Kidney (tissue), 14 donors: ENCODE measurements around the gene GRIN2B. TPM values are rescaled to one million over a fixed set of nuclear protein-coding genes. Genes with fewer than 3 reads are reported as not detected.

Experiments used
- DNase-seq, 5 donors: peaks; one replicate each; pipeline ENCODE4 v3.0.0-alpha.2; 2013 to 2020
- FAIRE-seq: peaks from 2 replicates; lab custom pipeline; 2012; peaks lifted over from hg19 to GRCh38; lab: Jason Lieb, UNC
- H3K27ac ChIP-seq, 2 donors: one replicate each; pipeline ENCODE4 v1.7.0; 2013; ENCODE audit warnings: low read depth in 2 of 2, low read length in 2 of 2, inconsistent platforms in 1 of 2
- H3K27me3 ChIP-seq: one replicate; pipeline ENCODE4 v1.7.1; 2013; ENCODE audit warnings: low read length, inconsistent platforms; ENCODE audit not compliant: control insufficient read depth, insufficient read depth
- H3K36me3 ChIP-seq, 3 donors: one replicate each; pipeline versions ENCODE4 v1.7.0 to v1.7.1; 2013; ENCODE audit warnings: low read length in 3 of 3, control low read depth in 1 of 3, inconsistent platforms in 1 of 3; ENCODE audit not compliant: insufficient read depth in 3 of 3, control insufficient read depth in 2 of 3
- H3K4me1 ChIP-seq, 3 donors: one replicate each; pipeline versions ENCODE4 v1.7.0 to v1.7.1; 2013; ENCODE audit warnings: low read length in 3 of 3, inconsistent platforms in 1 of 3, low read depth in 1 of 3; ENCODE audit not compliant: control insufficient read depth in 2 of 3, insufficient read depth in 2 of 3
- H3K4me3 ChIP-seq, 3 donors: one replicate each; pipeline versions ENCODE4 v1.7.0 to v1.8.1; 2013; ENCODE audit warnings: low read length in 3 of 3, control low read depth in 1 of 3, inconsistent platforms in 1 of 3
- H3K9ac ChIP-seq, 3 donors: one replicate each; pipeline versions ENCODE4 v1.7.0 to v1.7.1; 2013; ENCODE audit warnings: low read length in 3 of 3, control low read depth in 1 of 3, inconsistent platforms in 1 of 3
- H3K9me3 ChIP-seq, 3 donors: one replicate each; pipeline versions ENCODE4 v1.7.0 to v1.7.1; 2013; ENCODE audit warnings: low read length in 3 of 3, control low read depth in 1 of 3, inconsistent platforms in 1 of 3; ENCODE audit not compliant: control insufficient read depth in 2 of 3, insufficient read depth in 1 of 3
- intact Hi-C: fragments of 100-400 bp; cut with DNase I; formaldehyde crosslinking; loops from one replicate; pipeline ENCODE4 v1.11.1; 2022
- polyA plus RNA-seq: library from polyadenylated mRNA; stranded (reverse); fragments of 350-450 nt; fragmentation: Illumina TruSeq; extraction: RNeasy Lipid Tissue Mini Kit (QIAGEN cat#74804); gene quantifications from one replicate; pipeline ENCODE4 v1.2.3, GENCODE V29; 2014; ENCODE audit warnings: low read depth, low replicate concordance; ENCODE audit not compliant: insufficient read depth
- total RNA-seq: library from RNA; stranded (reverse); fragmentation: NEBNext Ultra II Directional; extraction: Animal tissue kit (Norgen Biotek cat#: 25700); gene quantifications from one replicate; pipeline ENCODE4 v1.2.1, GENCODE V29; 2021
- TF ChIP-seq, protein P1 (sequence below): IDR thresholded peaks from 3 replicates; pipeline ENCODE4 v1.5.1; 2012; ENCODE audit warnings: mild to moderate bottlenecking, moderate library complexity, borderline replicate concordance; ENCODE audit not compliant: insufficient read depth; ENCODE audit errors: extremely low read depth
- donor health status: control.
- donor health status: control.
- donor health status: control.
- donor health status: control.
- donor health status: control.
- donor health status: DM: yes; HTN: yes; CAD: no.
- donor health status: Normal renal cell carcinoma (clear cell type).

GRIN2B gene
- total and polyA plus RNA-seq, 2 donors from 2014 or later: 0.26 to 0.63 TPM

DNA sequence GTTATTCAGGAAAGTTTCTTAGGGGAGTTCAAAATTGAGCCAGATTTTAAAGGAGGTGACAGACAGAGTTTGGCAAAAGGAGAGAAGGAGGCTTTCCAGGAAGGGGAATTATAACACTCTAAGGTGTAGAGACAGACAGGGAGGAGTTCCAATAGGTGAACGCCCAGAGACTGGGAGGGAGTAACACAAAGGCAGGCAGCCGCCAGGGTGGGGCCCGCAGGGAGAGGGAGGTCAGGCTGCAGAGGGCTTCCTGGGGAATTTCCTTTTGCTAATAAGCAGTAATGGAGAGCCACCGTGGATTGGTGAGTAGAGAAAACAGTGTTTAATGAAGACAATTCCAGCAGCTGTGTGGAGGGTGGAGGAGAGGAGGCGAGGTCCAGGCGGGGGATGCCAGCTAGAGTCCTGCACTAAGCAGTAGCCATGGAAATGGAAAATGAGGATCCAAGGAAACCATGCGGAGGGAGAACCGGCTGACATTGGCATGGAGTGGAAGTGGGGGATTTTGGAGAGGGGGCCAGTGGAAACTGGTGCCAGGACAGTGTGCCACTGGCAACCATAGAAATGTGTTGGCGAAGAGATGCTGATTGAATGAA lies 22.2 kb downstream of the GRIN2B start:
- Histone ChIP-seq H3K9ac (no peak overlapping the region), H3K4me3 (no peak overlapping the region), H3K36me3 (no peaks in the 10 kb centered on the region), H3K4me1 (no peaks in the 10 kb centered on the region), H3K9me3 (no peaks in the 10 kb centered on the region), H3K27me3 (no peaks in the 10 kb centered on the region), H3K27ac (no peak overlapping the region)
- no peak for FAIRE-seq
- intact Hi-C loops: no loop called here
- DNase-seq: peak in 3 of 5 donors; percentile 30 to 64 (median 44)
- TF ChIP-seq, protein P1, sequence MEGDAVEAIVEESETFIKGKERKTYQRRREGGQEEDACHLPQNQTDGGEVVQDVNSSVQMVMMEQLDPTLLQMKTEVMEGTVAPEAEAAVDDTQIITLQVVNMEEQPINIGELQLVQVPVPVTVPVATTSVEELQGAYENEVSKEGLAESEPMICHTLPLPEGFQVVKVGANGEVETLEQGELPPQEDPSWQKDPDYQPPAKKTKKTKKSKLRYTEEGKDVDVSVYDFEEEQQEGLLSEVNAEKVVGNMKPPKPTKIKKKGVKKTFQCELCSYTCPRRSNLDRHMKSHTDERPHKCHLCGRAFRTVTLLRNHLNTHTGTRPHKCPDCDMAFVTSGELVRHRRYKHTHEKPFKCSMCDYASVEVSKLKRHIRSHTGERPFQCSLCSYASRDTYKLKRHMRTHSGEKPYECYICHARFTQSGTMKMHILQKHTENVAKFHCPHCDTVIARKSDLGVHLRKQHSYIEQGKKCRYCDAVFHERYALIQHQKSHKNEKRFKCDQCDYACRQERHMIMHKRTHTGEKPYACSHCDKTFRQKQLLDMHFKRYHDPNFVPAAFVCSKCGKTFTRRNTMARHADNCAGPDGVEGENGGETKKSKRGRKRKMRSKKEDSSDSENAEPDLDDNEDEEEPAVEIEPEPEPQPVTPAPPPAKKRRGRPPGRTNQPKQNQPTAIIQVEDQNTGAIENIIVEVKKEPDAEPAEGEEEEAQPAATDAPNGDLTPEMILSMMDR: no peak

DNA sequence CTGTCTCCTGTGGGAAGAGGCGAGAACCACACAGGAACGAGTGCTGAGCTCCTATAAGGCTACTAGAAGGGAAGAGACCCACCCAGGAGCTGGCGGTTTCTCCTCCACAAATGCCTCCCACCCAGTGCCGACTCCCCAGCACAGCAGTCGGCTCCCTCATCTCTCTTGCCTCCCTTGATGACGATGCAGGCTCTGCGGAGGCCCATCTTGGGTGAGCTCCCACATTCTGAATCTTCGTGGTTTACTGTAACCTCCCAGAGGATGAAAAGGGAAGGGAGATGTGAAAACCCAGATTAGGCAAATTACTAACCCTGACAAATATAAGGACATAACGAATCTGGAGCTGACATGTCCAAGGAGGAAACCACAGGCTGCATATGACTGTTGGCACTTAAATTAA lies 23.8 kb downstream of the GRIN2B start:
- no peak overlapping the region for H3K4me3 ChIP-seq
- H3K9ac ChIP-seq: no peak overlapping the region
- FAIRE-seq (no peak), DNase-seq (no peak)
- H3K4me1 ChIP-seq: no peaks in the 10 kb centered on the region
- intact Hi-C loops: no loop called here
- H3K27me3 ChIP-seq: no peaks in the 10 kb centered on the region
- TF ChIP-seq, protein P1: no peak
- no peaks in the 10 kb centered on the region for H3K9me3 ChIP-seq
- no peak overlapping the region for H3K27ac ChIP-seq
- no peaks in the 10 kb centered on the region for H3K36me3 ChIP-seq

DNA sequence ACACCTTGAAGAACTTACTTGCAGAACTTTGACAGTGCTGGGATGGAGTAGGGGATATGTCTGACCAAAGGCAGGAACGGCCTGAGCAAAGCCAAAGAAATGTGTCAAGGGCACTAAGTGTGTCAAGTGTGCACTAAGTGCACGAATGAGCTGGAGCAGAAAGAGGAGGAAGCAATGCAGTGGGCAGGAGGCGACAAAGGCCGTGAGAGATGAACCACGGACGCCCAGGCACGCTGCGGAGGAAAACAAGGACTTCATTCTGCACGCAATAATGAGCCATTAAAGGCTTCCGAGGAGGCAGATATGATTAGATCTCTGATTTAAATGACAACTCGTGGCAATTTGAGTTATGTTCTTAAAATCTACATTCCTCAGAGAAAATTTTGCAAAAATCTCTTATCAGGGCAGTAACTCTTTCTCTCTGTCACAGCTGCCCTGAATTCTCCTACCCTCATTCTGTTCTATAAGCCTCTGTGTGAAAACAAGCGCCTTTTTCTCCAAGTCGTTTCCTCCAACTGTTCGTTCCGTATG lies 25.3 kb downstream of the GRIN2B start:
- no peak for DNase-seq
- H3K36me3 ChIP-seq: no peaks in the 10 kb centered on the region
- H3K4me3 ChIP-seq: no peak overlapping the region
- no peak overlapping the region for H3K27ac ChIP-seq
- no peaks in the 10 kb centered on the region for H3K27me3 ChIP-seq
- no peak overlapping the region for H3K9ac ChIP-seq
- H3K4me1 ChIP-seq: no peaks in the 10 kb centered on the region
- H3K9me3 ChIP-seq: no peaks in the 10 kb centered on the region
- no peak for FAIRE-seq
- TF ChIP-seq, protein P1: no peak
- intact Hi-C loops: no loop called here

DNA sequence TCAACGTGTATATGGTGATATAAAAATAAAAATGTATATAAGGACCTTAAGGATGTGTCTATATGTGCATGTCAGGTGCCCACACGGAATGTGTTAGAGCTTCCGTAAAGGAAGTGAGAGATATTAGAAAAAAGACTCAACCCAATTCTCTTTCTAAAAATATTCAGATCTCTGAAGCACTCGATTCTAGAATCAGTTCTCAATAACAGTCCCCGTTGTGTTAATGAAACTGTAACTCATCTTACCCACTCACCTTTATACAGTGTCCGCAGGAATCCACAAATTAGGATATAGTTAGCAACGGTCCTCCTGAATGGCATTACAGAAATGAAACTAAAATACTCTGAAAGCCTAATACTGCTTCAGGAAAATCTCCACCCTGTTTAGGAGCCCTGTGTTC lies 29.3 kb downstream of the GRIN2B start:
- peaks cover 0 to 4% (median under 1%) of the 10 kb centered on the region in 3 donors for H3K4me1 ChIP-seq
- intact Hi-C loops: no loop called here
- H3K4me3 ChIP-seq: no peak overlapping the region
- TF ChIP-seq, protein P1: no peak
- H3K36me3 ChIP-seq: no peaks in the 10 kb centered on the region
- DNase-seq (no peak), FAIRE-seq (no peak)
- no peaks in the 10 kb centered on the region for H3K9me3 ChIP-seq
- H3K27me3 ChIP-seq: no peaks in the 10 kb centered on the region
- no peak overlapping the region for H3K27ac ChIP-seq
- no peak overlapping the region for H3K9ac ChIP-seq
